K562 (cell line): ENCODE measurements around the gene SMAGP. TPM values are rescaled to one million over a fixed set of nuclear protein-coding genes. Genes with fewer than 3 reads are reported as not detected.

Experiments used
- ARID4B ChIP-seq: sonication (generic); formaldehyde crosslinking; IDR thresholded peaks from 2 replicates; pipeline ENCODE4 v1.8.0; 2022; ENCODE audit warnings: mild to moderate bottlenecking, missing genetic modification reagents
- ATF1 ChIP-seq, 2 experiments: fragments of 450-650 bp in 1 of 2; IDR thresholded peaks; 2 replicates each; pipeline ENCODE4 v1.6.1; 2016; ENCODE audit warnings: missing compliant biosample characterization in 1 of 2, missing genetic modification characterization in 1 of 2
- E2F4 ChIP-seq: sonication (generic); formaldehyde crosslinking; IDR thresholded peaks from 2 replicates; pipeline ENCODE4 v1.8.0; 2022; ENCODE audit warnings: mild to moderate bottlenecking, low read depth, missing genetic modification reagents
- JUN ChIP-seq, 2 experiments: sonication (generic) in 1 of 2; formaldehyde crosslinking in 1 of 2; IDR thresholded peaks; 2 replicates each; pipeline versions ENCODE4 v1.6.1 to v1.8.0; 2012 to 2022; ENCODE audit warnings: borderline replicate concordance in 2 of 2, mild to moderate bottlenecking in 2 of 2, improper control_type of control experiment in 1 of 2, low read depth in 1 of 2, low read length in 1 of 2, missing genetic modification reagents in 1 of 2
- MAZ ChIP-seq, 2 experiments: fragments of 450-650 bp in 1 of 2; sonication (generic) in 1 of 2; formaldehyde crosslinking; IDR thresholded peaks in 1 of 2; conservative IDR thresholded peaks in 1 of 2; 2 replicates each; pipeline versions ENCODE4 v1.4.0 to v1.5.0; 2020; ENCODE audit warnings: mild to moderate bottlenecking in 1 of 2, missing genetic modification reagents in 1 of 2
- RREB1 ChIP-seq: fragments of 250-450 bp; sonication (Bioruptor Pico); IDR thresholded peaks from 2 replicates; pipeline ENCODE4 v1.4.0; 2020
- polyA plus RNA-seq, 8 experiments: library from polyadenylated mRNA; depleted of rRNA in 4 of 8; stranded (reverse) in 5 of 8; unstranded in 3 of 8; fragments of >200 nt; fragmentation: Nextera tagmentation in 2 of 8; fragmentation: Illumina TruSeq in 1 of 8; extraction: Ambion mirVana in 2 of 8; extraction: Trizol in 1 of 8; gene quantifications; 2 replicates each; pipeline versions ENCODE4 v1.2.1 to v1.2.3, GENCODE V29; 2011 to 2014; ENCODE audit warnings: inconsistent platforms in 1 of 8, missing spikeins in 1 of 8
- total RNA-seq, 7 experiments: library from RNA; depleted of rRNA in 6 of 7; stranded (reverse); fragments of >200 nt in 6 of 7; fragmentation: Illumina TruSeq in 2 of 7; extraction: Trizol in 2 of 7; gene quantifications; 2 replicates each; pipeline versions ENCODE4 v1.2.1 to v1.2.3, GENCODE V29; 2011 to 2021; ENCODE audit warnings: low replicate concordance in 1 of 7

Gene SMAGP
- total and polyA plus RNA-seq, 9 of the 15 experiments (the other 6 are each of a cell fraction or from before 2014, with no cell fraction given): 23.1 to 62.3 (median 29.9) TPM

- TF ChIP-seq ARID4B (CRISPR knock-in tag) (peak; percentile 69; the same call in 1 of the 2 replicates), ATF1 (CRISPR knock-in tag; IDR thresholded peaks at IDR 0.05) (no peak), ATF1 (tag; IDR thresholded peaks at IDR 0.05) (no peak), E2F4 (0 out of 2 replicates have a peak, but pooled peaks have one; percentile 18), MAZ (CRISPR knock-in tag; conservative IDR thresholded peaks at IDR 0.05 in 1 of 2, IDR thresholded peaks at IDR 0.05 in 1 of 2) (peak in 1 of 2 experiments; percentile 30; a peak in 2 of 4 replicates), RREB1 (CRISPR knock-in tag) (no peak), JUN (IDR thresholded peaks at IDR 0.05; ENCODE audit: borderline replicate concordance, low read depth, low read length) (no peak), JUN (CRISPR knock-in tag; IDR thresholded peaks at IDR 0.05; ENCODE audit: borderline replicate concordance) (0 out of 2 replicates have a peak, but pooled peaks have one; percentile 56)
These were observed 795 bp downstream of the SMAGP start (continued) for GRCh38 chr12:51269174-51270066.
